SK-N-SH (cell line): ENCODE measurements around the gene PTBP1. TPM values are rescaled to one million over a fixed set of nuclear protein-coding genes. Genes with fewer than 3 reads are reported as not detected.

ENCODE experiments used
- CTCF ChIA-PET: fragments of 300-600, 350-600 bp; formaldehyde crosslinking; extraction: SDS; loops from one replicate; lab custom pipeline; 2021; lab: Yijun Ruan, JAX
- POLR2A ChIA-PET: fragments of 350-600 bp; sonication (Branson Sonifier 250); formaldehyde crosslinking; extraction: SDS; loops from one replicate; lab custom pipeline; 2020; ENCODE audit warnings: antibody characterized with exemption, inconsistent platforms; lab: Yijun Ruan, JAX
- DNase-seq: peaks from one replicate; pipeline ENCODE4 v3.0.0; 2012
- H2AFZ ChIP-seq: fragments of 200-600 bp; sonication (generic); 2 replicates; pipeline ENCODE4 v1.8.1; 2016; ENCODE audit warnings: antibody characterized with exemption, mild to moderate bottlenecking, low read depth
- H3F3A ChIP-seq: fragments of 200-600 bp; sonication (generic); replicated peaks from 2 replicates; pipeline ENCODE3; 2016; ENCODE audit warnings: antibody characterized with exemption, mild to moderate bottlenecking; ENCODE audit not compliant: insufficient read depth
- H3K27ac ChIP-seq, 2 experiments: fragments of 200-500 bp in 1 of 2; fragments of 200-600 bp in 1 of 2; sonication (Bioruptor generic) in 1 of 2; sonication (generic), shearing (Covaris generic) in 1 of 2; 2 replicates each; pipeline versions ENCODE4 v1.5.1 to v1.6.1; 2014 to 2016; ENCODE audit warnings: low read depth in 2 of 2, inconsistent platforms in 1 of 2, low read length in 1 of 2, mild to moderate bottlenecking in 1 of 2, mixed read lengths in 1 of 2
- H3K27me3 ChIP-seq: fragments of 200-600 bp; sonication (generic), shearing (Covaris generic); 2 replicates; pipeline ENCODE4 v1.6.1; 2016; ENCODE audit warnings: mixed run types; ENCODE audit not compliant: insufficient read depth
- H3K36me3 ChIP-seq, 2 experiments: fragments of 200-500 bp in 1 of 2; fragments of 200-600 bp in 1 of 2; sonication (Bioruptor generic) in 1 of 2; sonication (generic) in 1 of 2; replicated peaks in 1 of 2; 2 replicates each; pipeline versions ENCODE3 to v1.5.1; 2014 to 2016; ENCODE audit warnings: low read length in 1 of 2, mild to moderate bottlenecking in 1 of 2; ENCODE audit not compliant: insufficient read depth in 2 of 2, control insufficient read depth in 1 of 2
- H3K4me1 ChIP-seq, 2 experiments: fragments of 200-500 bp in 1 of 2; fragments of 200-600 bp in 1 of 2; sonication (Bioruptor generic) in 1 of 2; sonication (generic), shearing (Covaris generic) in 1 of 2; 2 replicates each; pipeline versions ENCODE4 v1.5.1 to v1.6.1; 2014 to 2016; ENCODE audit warnings: low read depth in 1 of 2, low read length in 1 of 2, mixed run types in 1 of 2; ENCODE audit not compliant: insufficient read depth in 2 of 2, control insufficient read depth in 1 of 2
- H3K4me2 ChIP-seq: fragments of 200-600 bp; sonication (generic), shearing (Covaris generic); 2 replicates; pipeline ENCODE4 v1.6.1; 2017; ENCODE audit warnings: mixed run types
- H3K4me3 ChIP-seq, 2 experiments: fragments of 200-500 bp in 1 of 2; fragments of 200-600 bp in 1 of 2; sonication (Bioruptor generic) in 1 of 2; sonication (generic), shearing (Covaris generic) in 1 of 2; 2 replicates each; pipeline versions ENCODE4 v1.5.1 to v1.8.1; 2014 to 2016; ENCODE audit warnings: low read depth in 2 of 2, inconsistent platforms in 1 of 2, low read length in 1 of 2, mild to moderate bottlenecking in 1 of 2, mixed read lengths in 1 of 2, moderate library complexity in 1 of 2
- H3K79me2 ChIP-seq: fragments of 200-600 bp; sonication (generic); 2 replicates; pipeline ENCODE4 v1.8.1; 2017; ENCODE audit warnings: mild to moderate bottlenecking; ENCODE audit not compliant: insufficient read depth
- H3K9ac ChIP-seq: fragments of 200-600 bp; sonication (generic); 2 replicates; pipeline ENCODE4 v1.6.1; 2017; ENCODE audit warnings: mixed run types
- H3K9me2 ChIP-seq: fragments of 200-600 bp; sonication (generic); 2 replicates; pipeline ENCODE4 v1.6.1; 2017; ENCODE audit warnings: mixed run types
- H3K9me3 ChIP-seq: fragments of 200-600 bp; sonication (generic); 2 replicates; pipeline ENCODE4 v1.6.1; 2017; ENCODE audit warnings: mixed run types, mild to moderate bottlenecking, moderate library complexity
- H4K20me1 ChIP-seq: fragments of 200-600 bp; sonication (generic); 2 replicates; pipeline ENCODE4 v1.6.1; 2017; ENCODE audit warnings: mild to moderate bottlenecking, mixed run types; ENCODE audit not compliant: insufficient read depth
- ELF1 ChIP-seq: IDR thresholded peaks from 2 replicates; pipeline ENCODE4 v1.4.0; 2012
- EP300 ChIP-seq, 2 experiments: IDR thresholded peaks; 2 replicates each; pipeline versions ENCODE4 v1.4.0 to v1.6.1; 2012; ENCODE audit warnings: borderline replicate concordance in 1 of 2, low read depth in 1 of 2, low read length in 1 of 2
- FOSL2 ChIP-seq: IDR thresholded peaks from 2 replicates; pipeline ENCODE4 v1.4.0; 2012; ENCODE audit warnings: low read depth, mild to moderate bottlenecking, moderate library complexity, borderline replicate concordance
- GABPA ChIP-seq: IDR thresholded peaks from 2 replicates; pipeline ENCODE4 v1.4.0; 2012; ENCODE audit warnings: low read depth, mild to moderate bottlenecking
- GATA2 ChIP-seq: sonication (generic); formaldehyde crosslinking; IDR thresholded peaks from 2 replicates; pipeline ENCODE4 v1.5.0; 2020; ENCODE audit warnings: mild to moderate bottlenecking, missing genetic modification reagents
- IRF3 ChIP-seq: fragments of 150-350 bp; IDR thresholded peaks from 2 replicates; pipeline ENCODE4 v1.6.1; 2016; ENCODE audit warnings: mild to moderate bottlenecking, low read depth, low read length
- JUND ChIP-seq: IDR thresholded peaks from 2 replicates; pipeline ENCODE4 v1.4.0; 2012
- MAX ChIP-seq: IDR thresholded peaks from 2 replicates; pipeline ENCODE4 v1.4.0; 2012; ENCODE audit warnings: low read depth
- NFIC ChIP-seq: IDR thresholded peaks from 2 replicates; pipeline ENCODE4 v1.4.0; 2012; ENCODE audit warnings: borderline replicate concordance
- PBX3 ChIP-seq: IDR thresholded peaks from 2 replicates; pipeline ENCODE4; 2012
- RAD21 ChIP-seq: IDR thresholded peaks from 2 replicates; pipeline ENCODE4 v1.6.1; 2012; ENCODE audit warnings: mild to moderate bottlenecking, low read length
- RCOR1 ChIP-seq: fragments of 150-350 bp; IDR thresholded peaks from 2 replicates; pipeline ENCODE4 v1.6.1; 2017; ENCODE audit warnings: antibody characterized with exemption, low read length
- REST ChIP-seq: IDR thresholded peaks from 2 replicates; pipeline ENCODE4 v1.6.1; 2012; ENCODE audit warnings: mild to moderate bottlenecking, low read depth, low read length, moderate library complexity
- RFX5 ChIP-seq: IDR thresholded peaks from 2 replicates; pipeline ENCODE4 v1.6.1; 2012; ENCODE audit warnings: mild to moderate bottlenecking, improper control_type of control experiment, low read length
- SIN3A ChIP-seq: IDR thresholded peaks from 2 replicates; pipeline ENCODE4 v1.6.1; 2012; ENCODE audit warnings: low read depth, mild to moderate bottlenecking, low read length, moderate library complexity, borderline replicate concordance
- SMC3 ChIP-seq: IDR thresholded peaks from 2 replicates; pipeline ENCODE4 v1.6.1; 2012; ENCODE audit warnings: low read depth, low read length, improper control_type of control experiment
- TEAD4 ChIP-seq: IDR thresholded peaks from 2 replicates; pipeline ENCODE4 v1.4.0; 2012; ENCODE audit warnings: mild to moderate bottlenecking, borderline replicate concordance; ENCODE audit not compliant: insufficient read depth
- YY1 ChIP-seq: IDR thresholded peaks from 2 replicates; pipeline ENCODE4 v1.4.0; 2012; ENCODE audit warnings: low read depth, mild to moderate bottlenecking
- ZBTB33 ChIP-seq: IDR thresholded peaks from 2 replicates; pipeline ENCODE4 v1.4.0; 2012; ENCODE audit warnings: low read depth, borderline replicate concordance
- WGBS: methylation state at CpG from one replicate; pipeline ENCODE4 v1.1.6; 2017; ENCODE audit warnings: low lambda C conversion rate; 5-methylcytosine and 5-hydroxymethylcytosine counted together
- polyA plus RNA-seq, 3 experiments: library from polyadenylated mRNA; depleted of rRNA; stranded (reverse); fragments of >200 nt; gene quantifications; 2 replicates each; pipeline ENCODE4 v1.2.3, GENCODE V29; 2012

Gene PTBP1
- polyA plus RNA-seq, 1 of the 3 experiments (the other 2 are of a cell fraction) = 243 TPM

GRCh38 chr19:834216-834615, 37.0 kb downstream of the PTBP1 start:
- no peaks in the 10 kb centered on the region for H3K9me2 ChIP-seq
- H3K27ac ChIP-seq = no peak overlapping the region
- no peaks in the 10 kb centered on the region for H4K20me1 ChIP-seq
- H3F3A ChIP-seq = peaks cover 5% of the 10 kb centered on the region
- H3K4me3 ChIP-seq = no peak overlapping the region
- 48% methylated on average over 20 of the region's 24 CpGs for WGBS
- no peak overlapping the region for H3K4me2 ChIP-seq
- H3K36me3 ChIP-seq = no peaks in the 10 kb centered on the region
- no peak for DNase-seq
- no peaks in the 10 kb centered on the region for H3K9me3 ChIP-seq
- ChIA-PET CTCF (no interaction called here), POLR2A (no interaction called here)
- TF ChIP-seq RCOR1 (no peak), SMC3 (no peak), ZBTB33 (no peak), IRF3 (no peak), JUND (no peak), TEAD4 (no peak), GATA2 (no peak), RAD21 (no peak), RFX5 (no peak), EP300 (IDR thresholded peaks at IDR 0.05; ENCODE audit: borderline replicate concordance in 1 of 2, low read depth in 1 of 2, low read length in 1 of 2) (no peak), MAX (no peak), NFIC (no peak), YY1 (no peak), SIN3A (no peak), ELF1 (no peak), GABPA (no peak), REST (no peak), PBX3 (no peak), FOSL2 (no peak)
- H3K79me2 ChIP-seq = no peaks in the 10 kb centered on the region
- peaks cover 82% of the 10 kb centered on the region for H3K27me3 ChIP-seq
- H2AFZ ChIP-seq = no peak overlapping the region
- H3K4me1 ChIP-seq = no peaks in the 10 kb centered on the region
- H3K9ac ChIP-seq = no peak overlapping the region
